Measurements from ENCODE around the gene ZNF821. TPM values are rescaled to one million over a fixed set of nuclear protein-coding genes. Genes with fewer than 3 reads are reported as not detected.

The ZNF821 gene
- total and polyA plus RNA-seq, 8 donors, result 3.0 to 12.6 (median 4.0) TPM

GRCh38 chr16:71893888-71894228, 9.9 kb upstream of the ZNF821 start:
- Histone ChIP-seq H3K4me1 (peaks cover 0 to 24% (median 11%) of the 10 kb centered on the region in 3 donors), H3K27ac (peak overlapping the region in 3 of 4 donors; percentile 67 to 98 (median 98)), H3K9me3 (no peaks in the 10 kb centered on the region), H3K27me3 (no peaks in the 10 kb centered on the region), H3K36me3 (no peaks in the 10 kb centered on the region), H3K4me3 (peak overlapping the region; percentile 78 to 98 (median 94))
- intact Hi-C loops (cut with DNase I), result loop anchor here in 1 of 3 donors (10.0 kb wide), 1 partner anchor 89 kb away; the partner anchor contains the start of gene AP1G1
- no peak for FAIRE-seq
- no peak for TF ChIP-seq CTCF (IDR thresholded peaks at IDR 0.05)
- no peak for ATAC-seq
- WGBS, 2 donors, result 30 to 33% methylated on average over 7 of the region's 7 CpGs
- DNase-seq, result no peak

GRCh38 chr16:71889147-71889546, 5.2 kb upstream of the ZNF821 start:
- intact Hi-C loops (cut with DNase I), result no loop called here
- Histone ChIP-seq H3K4me3 (no peak overlapping the region), H3K9me3 (no peaks in the 10 kb centered on the region), H3K27ac (no peak overlapping the region), H3K4me1 (peaks cover 0 to 6% (median 0%) of the 10 kb centered on the region in 3 donors), H3K27me3 (no peaks in the 10 kb centered on the region), H3K36me3 (no peaks in the 10 kb centered on the region)
- WGBS, 2 donors, result 88 to 96% methylated on average over 3 of the region's 3 CpGs
- DNase-seq (no peak), FAIRE-seq (no peak), ATAC-seq (no peak)
- no peak for TF ChIP-seq CTCF (IDR thresholded peaks at IDR 0.05)

- FAIRE-seq (no peak), DNase-seq (no peak), ATAC-seq (no peak)
- H3K9me3 ChIP-seq, result no peaks in the 10 kb centered on the region
- peaks cover 0 to 5% (median 0%) of the 10 kb centered on the region in 3 donors for H3K36me3 ChIP-seq
- intact Hi-C loops (cut with DNase I), result no loop called here
- peaks cover 0 to 10% (median 0%) of the 10 kb centered on the region in 3 donors for H3K4me1 ChIP-seq
- WGBS, 2 donors, result 51 to 56% methylated on average over 4 of the region's 4 CpGs
- H3K27ac ChIP-seq, result no peak overlapping the region
- no peaks in the 10 kb centered on the region for H3K27me3 ChIP-seq
- no peak for TF ChIP-seq CTCF (IDR thresholded peaks at IDR 0.05)
- H3K4me3 ChIP-seq, result no peak overlapping the region
Measured at GRCh38 chr16:71885261-71885650, 1.3 kb upstream of the ZNF821 start.

GRCh38 chr16:71883168-71883848, 674 bp downstream of the ZNF821 start:
- peaks cover 0 to 10% (median 0%) of the 10 kb centered on the region in 3 donors for H3K4me1 ChIP-seq
- DNase-seq (peak in 5 of 6 donors; percentile 35 to 78 (median 59)), ATAC-seq (peak; percentile 42 to 67 (median 54)), FAIRE-seq (no peak)
- peaks cover 0 to 10% (median 0%) of the 10 kb centered on the region in 3 donors for H3K36me3 ChIP-seq
- peak overlapping the region; percentile 66 to 88 (median 84) for H3K27ac ChIP-seq
- no peaks in the 10 kb centered on the region for H3K27me3 ChIP-seq
- intact Hi-C loops (cut with DNase I), result no loop called here
- TF ChIP-seq CTCF (IDR thresholded peaks at IDR 0.05), result no peak
- 0 to 1% methylated on average over 36 to 46 of the region's 46 CpGs for WGBS, 2 donors
- H3K9me3 ChIP-seq, result no peaks in the 10 kb centered on the region
- H3K4me3 ChIP-seq, result peak overlapping the region; percentile 79 to 98 (median 90)
